ENCODE results near the gene PSMG4.

Gene PSMG4

GRCh38 chr6:3291346-3291745 lies 32.6 kb downstream of the PSMG4 start:
- DNase-seq (ENCODE audit: low spot score) = no peak

- no peak for DNase-seq (ENCODE audit: low spot score)
Measured at GRCh38 chr6:3291987-3292386, 33.2 kb downstream of the PSMG4 start.

- no peak for DNase-seq (ENCODE audit: low spot score)
Measured at GRCh38 chr6:3292431-3293197, 33.9 kb downstream of the PSMG4 start.

DNA sequence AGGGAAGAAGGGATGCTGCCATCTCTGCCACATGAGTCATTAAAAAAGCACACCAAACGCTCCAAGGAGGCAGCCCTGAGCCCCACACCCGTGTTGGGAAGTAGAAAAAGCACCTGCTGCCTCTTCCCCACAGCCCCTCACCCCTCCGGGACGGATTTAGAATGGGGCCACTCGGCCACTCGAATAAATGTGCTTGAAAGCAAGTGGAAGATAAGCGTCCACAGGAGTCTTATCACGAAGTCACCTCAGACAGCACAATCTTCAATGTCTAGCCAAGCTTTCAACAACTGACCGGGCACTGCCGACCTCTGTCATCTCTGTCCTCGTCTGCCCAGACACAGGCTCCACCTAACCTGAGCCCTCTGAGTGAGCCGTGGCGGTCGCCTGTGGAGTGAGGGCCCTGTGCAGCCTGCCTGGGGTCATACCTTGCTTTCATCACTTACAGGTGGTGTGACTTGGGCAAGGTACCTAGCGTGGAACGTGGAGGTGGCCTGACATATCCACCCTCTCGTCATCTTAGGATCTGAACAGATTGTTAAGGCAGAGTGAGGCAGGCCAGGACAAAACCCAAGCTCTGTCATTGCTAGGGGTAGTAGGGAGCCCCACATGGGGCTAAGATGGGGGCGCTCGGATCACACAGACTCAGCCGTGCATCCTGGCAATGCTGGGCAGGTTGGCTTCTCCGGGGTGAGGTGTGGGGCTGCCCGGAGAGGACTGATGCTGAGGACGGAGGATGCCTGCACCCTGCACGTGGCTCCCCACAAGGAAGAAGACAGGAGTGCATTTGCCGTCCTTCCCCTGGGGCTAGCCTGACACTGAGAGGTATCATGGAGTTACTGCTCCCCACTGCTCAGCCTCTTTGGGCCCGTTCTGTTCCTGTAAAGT lies 34.8 kb downstream of the PSMG4 start:
- no peak for DNase-seq (ENCODE audit: low spot score)

DNA sequence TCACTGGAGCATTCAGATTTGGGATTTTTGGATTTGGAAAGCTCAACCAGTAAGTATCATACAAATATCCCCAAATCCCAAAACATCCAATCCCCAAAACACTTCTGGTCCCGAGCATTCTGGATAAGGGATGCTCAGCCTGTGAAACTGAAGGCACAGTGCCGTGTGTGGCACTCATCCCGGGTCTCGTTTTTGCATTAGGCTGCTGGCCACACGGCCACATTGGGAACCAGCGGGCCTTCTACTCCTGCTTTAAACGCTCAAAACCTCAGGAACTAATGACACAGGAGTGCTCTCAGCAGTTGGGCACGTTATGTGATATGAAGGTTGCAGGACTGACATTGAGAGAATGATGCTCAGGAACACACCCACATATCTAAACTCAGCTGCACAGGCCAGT lies 35.6 kb downstream of the PSMG4 start:
- DNase-seq (ENCODE audit: low spot score) = no peak

DNA sequence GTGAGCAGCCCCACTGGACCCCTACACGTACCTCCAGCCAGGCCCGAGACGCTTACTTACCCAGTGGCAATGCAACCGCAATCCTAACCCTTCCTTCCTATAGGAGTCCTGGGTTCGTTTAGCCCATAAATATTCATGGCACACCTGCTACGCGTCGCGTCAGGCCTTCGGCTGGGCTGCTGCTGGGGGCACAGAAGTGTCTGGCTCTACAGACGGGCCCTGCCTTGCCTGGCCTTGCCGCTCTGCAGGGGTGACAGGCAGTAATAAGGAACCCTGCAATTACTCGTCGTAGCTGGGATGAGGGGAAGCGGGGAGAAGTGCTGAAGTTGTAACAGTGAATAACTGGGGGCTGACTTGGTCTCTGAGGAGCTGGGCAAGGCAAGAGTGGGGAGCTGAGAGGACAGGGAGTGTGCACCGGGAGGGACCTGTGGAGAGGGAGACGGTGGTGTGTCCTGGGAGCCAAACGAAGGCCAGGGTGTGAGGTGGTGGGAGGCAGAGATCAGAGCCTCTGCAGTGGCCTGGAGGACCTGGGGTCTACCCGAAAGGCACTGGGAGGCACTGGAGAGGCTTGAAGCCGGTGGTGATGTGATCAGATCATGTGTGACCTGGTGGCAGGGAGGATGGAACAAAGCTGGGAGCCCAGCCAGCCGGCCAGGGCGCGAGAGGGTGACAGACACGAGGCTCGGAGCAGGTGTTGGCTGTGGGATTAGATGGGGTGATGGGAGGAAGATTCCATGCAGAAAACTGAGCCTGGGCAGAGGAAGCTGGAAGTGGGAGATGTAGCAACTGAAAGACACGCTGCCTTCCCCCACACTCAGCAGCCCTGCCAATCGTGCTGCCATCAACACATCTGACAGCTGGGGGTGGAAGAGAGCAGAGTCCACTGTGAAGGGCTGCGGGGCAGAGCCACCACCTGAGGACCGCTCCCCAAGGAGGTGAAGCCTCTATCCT lies 36.4 kb downstream of the PSMG4 start:
- DNase-seq (ENCODE audit: low spot score) = no peak

- no peak for DNase-seq (ENCODE audit: low spot score)
Measured at GRCh38 chr6:3296078-3296477, 37.3 kb downstream of the PSMG4 start.

GRCh38 chr6:3296537-3296936 lies 37.8 kb downstream of the PSMG4 start:
- no peak for DNase-seq (ENCODE audit: low spot score)

DNA sequence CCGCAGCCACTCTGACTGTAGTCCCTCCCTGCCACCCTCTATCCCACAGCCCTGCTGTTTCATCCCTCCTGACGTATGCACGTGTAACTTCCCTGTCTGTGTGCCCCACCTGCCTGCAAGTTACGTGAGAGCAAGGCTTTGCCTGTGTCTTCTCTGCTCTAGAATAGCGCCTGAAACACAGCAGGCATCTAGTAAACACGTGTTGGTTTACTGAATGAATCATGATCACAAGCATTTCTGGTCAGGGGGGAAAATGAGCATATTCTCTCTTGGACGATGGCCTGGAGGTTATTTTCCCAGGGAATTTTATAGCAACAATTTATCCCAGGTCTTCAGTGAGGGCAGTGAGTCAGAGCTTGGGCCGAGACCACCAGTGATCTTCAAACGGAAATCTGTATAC lies 38.3 kb downstream of the PSMG4 start:
- DNase-seq (ENCODE audit: low spot score) = no peak

GRCh38 chr6:3297909-3298308 lies 39.2 kb downstream of the PSMG4 start:
- no peak for DNase-seq (ENCODE audit: low spot score)

- DNase-seq (ENCODE audit: low spot score) = no peak
Measured at GRCh38 chr6:3299221-3299620, 40.5 kb downstream of the PSMG4 start.

DNA sequence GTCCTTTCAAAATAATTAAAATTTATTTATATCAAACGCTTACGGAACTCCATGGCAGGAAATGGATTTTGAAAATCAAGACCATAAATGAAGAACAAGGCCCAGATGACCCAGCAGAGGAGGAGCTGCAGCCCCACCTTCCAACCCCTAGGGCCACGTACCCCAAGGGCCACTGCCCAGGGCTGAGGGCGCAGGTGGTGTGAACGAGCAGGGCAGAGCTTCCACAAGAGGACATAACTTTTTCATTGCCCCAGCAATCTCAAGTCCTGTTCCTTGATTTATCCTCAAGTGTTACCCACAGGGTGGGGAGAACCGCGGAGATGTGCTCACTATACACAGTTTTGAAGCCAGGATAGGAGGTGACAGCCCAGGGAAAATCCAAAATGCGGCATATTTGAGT lies 42.8 kb downstream of the PSMG4 start:
- DNase-seq (ENCODE audit: low spot score) = no peak

DNA sequence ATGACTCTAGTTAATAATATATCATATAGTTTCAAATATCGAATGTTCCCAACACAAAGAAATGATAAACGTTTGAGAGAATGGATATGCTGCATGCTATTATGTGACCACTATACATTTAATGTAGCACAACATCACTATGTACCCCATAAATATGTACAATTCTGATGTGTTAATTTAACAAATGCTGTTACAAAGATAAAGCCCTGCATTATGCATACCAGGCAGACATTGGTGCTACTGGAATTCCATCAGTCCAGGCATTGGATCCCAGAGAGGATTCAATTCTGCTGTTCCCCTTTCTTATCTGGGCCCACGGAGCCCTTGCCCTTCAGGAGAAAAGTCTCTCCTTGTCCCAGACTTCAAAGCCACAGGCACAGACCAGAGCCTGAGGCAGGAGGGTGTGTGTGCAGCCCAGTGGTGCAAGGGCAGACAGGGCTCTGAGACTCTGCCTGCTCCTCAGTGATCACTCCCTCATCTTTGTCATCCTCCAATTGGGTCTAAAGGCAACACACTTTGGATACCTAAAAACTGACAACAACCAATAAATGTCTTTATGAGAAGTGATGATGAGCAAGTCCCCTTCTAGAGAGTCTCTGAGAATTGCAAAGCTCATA lies 45.2 kb downstream of the PSMG4 start:
- no peak for DNase-seq (ENCODE audit: low spot score)

GRCh38 chr6:3304500-3305215 lies 45.9 kb downstream of the PSMG4 start:
- no peak for DNase-seq (ENCODE audit: low spot score)

DNA sequence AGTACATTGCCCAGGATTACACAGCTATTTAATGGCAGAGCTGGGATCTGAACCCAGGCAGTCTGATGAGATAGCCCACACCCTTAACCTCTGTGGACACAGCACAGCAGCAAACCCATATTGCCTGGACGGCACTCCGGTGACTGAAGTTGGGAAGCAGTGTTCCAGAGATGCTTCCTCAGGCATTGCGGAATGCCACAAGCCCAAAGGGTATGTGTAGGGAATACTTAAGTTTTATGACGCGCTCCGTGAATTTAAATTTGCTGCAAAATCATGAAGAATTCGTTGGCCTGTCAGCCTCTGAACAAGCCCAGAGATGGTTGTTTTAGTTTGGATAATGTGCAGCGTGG lies 46.4 kb downstream of the PSMG4 start:
- DNase-seq (ENCODE audit: low spot score) = no peak

- no peak for DNase-seq (ENCODE audit: low spot score)
Measured at GRCh38 chr6:3305831-3306230, 47.1 kb downstream of the PSMG4 start.

GRCh38 chr6:3306848-3307247 lies 48.1 kb downstream of the PSMG4 start:
- no peak for DNase-seq (ENCODE audit: low spot score)

DNA sequence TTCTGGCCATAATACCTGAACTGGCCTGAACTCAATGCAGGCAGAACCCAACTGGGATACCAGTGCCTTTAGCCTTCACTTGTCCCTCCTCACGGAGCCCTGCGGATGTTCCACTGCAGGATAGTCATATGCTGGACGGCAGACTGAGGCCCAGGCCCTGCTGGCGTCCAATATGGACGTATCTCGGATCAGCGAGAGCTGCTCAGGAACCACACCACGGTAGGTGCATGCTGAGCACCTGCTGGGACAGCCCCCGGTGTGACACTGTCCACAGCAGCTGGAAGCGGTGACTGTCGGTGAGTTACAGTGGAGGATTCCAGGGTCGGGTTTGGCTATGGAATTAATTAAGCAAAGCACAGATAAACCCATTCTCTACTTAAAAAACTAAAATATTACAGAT lies 48.7 kb downstream of the PSMG4 start:
- DNase-seq (ENCODE audit: low spot score) = no peak

DNA sequence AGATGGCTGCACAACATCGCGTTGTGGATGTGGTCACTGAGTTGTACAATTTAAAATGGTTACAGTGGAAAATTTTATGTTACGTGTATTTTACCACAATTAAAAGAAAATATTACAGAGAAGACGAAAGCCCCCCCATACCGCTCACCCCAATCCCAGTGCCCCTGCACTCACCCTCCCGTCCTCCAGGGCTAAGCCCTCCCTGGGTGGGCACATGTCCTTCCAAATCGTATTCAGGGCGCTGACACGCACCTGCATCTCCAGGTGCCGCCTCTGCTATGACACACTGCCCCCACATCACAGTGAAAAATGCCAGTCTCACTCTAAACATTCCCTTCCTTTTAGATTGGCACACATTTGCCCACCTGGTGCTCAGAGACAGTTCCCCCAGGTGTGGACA lies 49.4 kb downstream of the PSMG4 start:
- no peak for DNase-seq (ENCODE audit: low spot score)

DNA sequence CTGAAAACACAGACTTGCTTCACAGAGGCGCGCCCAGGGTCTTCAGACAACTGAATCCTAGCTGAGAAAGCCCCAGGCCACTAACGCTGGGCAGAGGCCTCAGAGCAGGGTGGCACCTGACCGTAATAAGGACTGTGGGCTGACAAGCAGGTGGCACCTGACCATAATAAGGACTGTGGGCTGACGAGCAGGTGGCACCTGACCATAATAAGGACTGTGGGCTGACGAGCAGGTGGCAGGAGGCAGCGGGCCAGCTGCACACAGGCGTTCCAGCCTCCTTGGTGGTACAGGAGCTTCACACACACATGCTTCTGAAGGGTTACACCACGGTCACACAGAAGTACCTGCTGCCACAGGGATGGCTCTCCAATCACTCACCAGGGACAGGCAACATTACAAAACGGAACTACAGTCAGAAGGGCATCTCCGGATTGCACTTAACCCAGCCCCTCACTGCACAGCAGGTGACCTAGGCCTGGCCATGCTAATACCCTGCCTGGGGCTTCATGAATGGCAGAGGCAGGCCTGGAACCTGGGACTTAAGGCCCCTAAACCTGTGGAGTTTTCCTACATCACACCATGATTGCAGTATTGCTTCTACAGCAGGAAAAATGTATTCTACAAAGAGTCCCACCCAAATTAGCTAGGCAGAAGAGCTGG lies 50.8 kb downstream of the PSMG4 start:
- no peak for DNase-seq (ENCODE audit: low spot score)

DNA sequence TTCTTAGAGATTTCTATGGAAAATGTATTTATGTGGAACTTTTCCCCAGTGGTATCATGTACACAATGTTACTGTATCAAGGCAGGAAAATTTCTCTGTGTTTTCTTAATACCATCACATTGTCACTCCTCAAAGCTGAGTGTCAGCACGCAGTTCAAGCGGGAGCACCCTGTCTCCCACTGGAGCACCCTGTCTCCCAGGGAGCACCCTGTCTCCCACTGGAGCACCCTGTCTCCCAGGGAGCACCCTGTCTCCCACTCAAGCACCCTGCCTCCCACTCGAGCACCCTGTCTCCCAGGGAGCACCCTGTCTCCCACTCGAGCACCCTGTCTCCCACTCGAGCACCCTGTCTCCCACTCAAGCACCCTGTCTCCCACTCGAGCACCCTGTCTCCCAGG lies 51.3 kb downstream of the PSMG4 start:
- DNase-seq (ENCODE audit: low spot score) = no peak
